ENCODE data around the gene PPP1R3D.
"Not testable (repeated sequence)": the region's sequence is repeated elsewhere in the genome, so short reads cannot be mapped to it uniquely, and the experiment has no call there.

The PPP1R3D gene

DNA sequence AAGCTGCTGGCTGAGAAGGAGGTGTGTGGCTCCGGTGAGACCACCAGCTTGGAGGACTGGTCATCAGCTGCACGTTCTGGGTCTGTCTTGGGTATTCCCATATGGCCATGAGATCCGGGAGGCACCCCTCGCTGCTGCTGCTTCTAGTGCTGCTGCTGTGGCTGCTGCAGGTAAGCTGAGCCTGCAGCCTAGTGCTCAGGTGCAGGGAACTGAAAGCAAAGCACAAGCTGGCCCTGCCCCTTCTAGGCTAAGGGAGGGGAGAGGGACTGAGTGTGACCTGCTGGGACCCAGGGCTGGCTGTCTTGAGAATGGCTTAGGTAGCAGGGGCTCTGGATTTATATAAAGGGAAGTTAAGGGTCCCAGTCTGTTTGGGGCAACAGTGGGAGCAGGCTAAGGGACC is 18.5 kb upstream of the PPP1R3D start:
- TF ChIP-seq, protein P1, sequence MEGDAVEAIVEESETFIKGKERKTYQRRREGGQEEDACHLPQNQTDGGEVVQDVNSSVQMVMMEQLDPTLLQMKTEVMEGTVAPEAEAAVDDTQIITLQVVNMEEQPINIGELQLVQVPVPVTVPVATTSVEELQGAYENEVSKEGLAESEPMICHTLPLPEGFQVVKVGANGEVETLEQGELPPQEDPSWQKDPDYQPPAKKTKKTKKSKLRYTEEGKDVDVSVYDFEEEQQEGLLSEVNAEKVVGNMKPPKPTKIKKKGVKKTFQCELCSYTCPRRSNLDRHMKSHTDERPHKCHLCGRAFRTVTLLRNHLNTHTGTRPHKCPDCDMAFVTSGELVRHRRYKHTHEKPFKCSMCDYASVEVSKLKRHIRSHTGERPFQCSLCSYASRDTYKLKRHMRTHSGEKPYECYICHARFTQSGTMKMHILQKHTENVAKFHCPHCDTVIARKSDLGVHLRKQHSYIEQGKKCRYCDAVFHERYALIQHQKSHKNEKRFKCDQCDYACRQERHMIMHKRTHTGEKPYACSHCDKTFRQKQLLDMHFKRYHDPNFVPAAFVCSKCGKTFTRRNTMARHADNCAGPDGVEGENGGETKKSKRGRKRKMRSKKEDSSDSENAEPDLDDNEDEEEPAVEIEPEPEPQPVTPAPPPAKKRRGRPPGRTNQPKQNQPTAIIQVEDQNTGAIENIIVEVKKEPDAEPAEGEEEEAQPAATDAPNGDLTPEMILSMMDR (conservative IDR thresholded peaks at IDR 0.05; ENCODE audit: low read depth, low read length), result no peak
- no peak overlapping the region for H3K4me3 ChIP-seq (ENCODE audit: low read depth, low read length)
- DNase-seq (ENCODE audit: low read depth), result no peak

DNA sequence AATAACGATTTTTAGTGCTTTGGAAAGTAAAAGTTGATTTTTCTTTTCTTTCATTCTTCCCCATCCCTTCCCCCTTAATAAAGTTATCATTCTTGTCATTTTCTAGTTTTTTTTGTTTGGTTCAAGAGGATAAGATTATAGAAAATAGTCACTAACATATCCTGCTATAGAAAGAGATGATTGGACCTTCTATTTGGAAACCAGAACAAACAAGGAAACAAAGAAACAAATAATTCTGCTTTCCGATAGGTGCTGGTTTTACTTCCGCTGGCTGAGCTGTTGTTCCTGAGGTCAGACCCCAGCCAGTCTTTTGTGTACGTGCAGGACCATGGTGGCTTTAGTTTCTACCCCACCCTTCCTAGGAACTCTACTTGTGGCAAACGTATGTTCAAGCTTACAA is 18.0 kb upstream of the PPP1R3D start, which contains the start of gene CDH26:
Gene CDH26 (plus strand): TSS at position 301 of the 400 bp plus-strand sequence. CDS start 304 bp downstream, outside the sequence.
- TF ChIP-seq, protein P1 (conservative IDR thresholded peaks at IDR 0.05; ENCODE audit: low read depth, low read length), result no peak

DNA sequence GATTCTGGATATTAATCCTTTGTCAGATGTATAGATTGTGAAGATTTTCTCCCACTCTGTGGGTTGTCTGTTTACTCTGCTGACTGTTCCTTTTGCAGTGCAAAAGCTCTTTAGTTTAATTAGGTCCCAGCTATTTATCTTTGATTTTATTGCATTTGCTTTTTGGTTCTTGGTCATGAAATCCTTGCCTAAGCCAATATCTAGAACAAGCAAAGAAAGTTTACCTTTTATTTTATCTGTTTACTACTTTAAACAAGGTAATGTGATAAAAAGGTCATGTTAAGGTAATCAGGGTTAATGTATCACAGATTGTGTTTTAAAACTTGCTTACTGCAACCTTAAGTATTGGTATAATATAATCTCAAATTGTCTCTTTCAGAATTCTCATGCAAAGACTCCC is 17.5 kb upstream of the PPP1R3D start:
- DNase-seq (ENCODE audit: low read depth); H3K4me3 ChIP-seq (ENCODE audit: low read depth, low read length): not testable (repeated sequence)

More for the DNA sequence above, 18.0 kb upstream of the PPP1R3D start, which contains the start of gene CDH26:
- DNase-seq (ENCODE audit: low read depth), result no peak
- no peak within 1 kb of the TSS for H3K4me3 ChIP-seq (ENCODE audit: low read depth, low read length)

DNA sequence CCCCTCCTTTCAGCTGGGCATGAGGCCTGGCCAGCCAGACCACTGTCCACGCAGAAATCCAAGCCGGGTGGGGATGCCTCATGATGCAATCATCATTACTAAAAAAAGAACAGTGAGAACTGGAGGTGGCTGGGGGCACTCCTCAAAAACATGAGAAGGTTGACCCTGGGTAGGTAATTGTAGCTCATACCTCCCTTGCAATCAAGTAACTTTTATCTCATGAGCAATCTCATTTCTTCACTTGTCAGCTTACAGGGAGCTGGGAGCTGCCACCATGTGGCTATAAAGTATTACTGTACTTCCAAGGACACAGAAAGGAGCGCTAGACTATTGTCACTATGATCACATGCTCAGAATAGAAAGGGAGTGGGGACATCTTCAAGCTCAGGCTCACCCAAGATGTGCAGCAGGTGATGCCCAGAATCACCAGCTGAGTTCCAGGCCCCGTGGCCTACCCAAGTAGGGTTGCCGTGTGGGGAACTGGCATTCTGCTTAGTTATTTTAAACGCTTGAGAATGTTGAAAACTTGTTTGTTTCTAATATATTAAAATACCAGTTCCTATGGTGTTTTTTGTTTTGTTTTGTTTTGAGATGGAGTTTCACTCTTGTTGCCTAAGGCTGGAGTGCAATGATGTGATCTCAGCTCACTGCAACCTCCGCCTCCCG is 15.2 kb upstream of the PPP1R3D start:
- H3K4me3 ChIP-seq (ENCODE audit: low read depth, low read length), result no peak overlapping the region
- TF ChIP-seq, protein P1 (conservative IDR thresholded peaks at IDR 0.05; ENCODE audit: low read depth, low read length), result peak; percentile 37
- DNase-seq (ENCODE audit: low read depth), result peak; percentile 27

DNA sequence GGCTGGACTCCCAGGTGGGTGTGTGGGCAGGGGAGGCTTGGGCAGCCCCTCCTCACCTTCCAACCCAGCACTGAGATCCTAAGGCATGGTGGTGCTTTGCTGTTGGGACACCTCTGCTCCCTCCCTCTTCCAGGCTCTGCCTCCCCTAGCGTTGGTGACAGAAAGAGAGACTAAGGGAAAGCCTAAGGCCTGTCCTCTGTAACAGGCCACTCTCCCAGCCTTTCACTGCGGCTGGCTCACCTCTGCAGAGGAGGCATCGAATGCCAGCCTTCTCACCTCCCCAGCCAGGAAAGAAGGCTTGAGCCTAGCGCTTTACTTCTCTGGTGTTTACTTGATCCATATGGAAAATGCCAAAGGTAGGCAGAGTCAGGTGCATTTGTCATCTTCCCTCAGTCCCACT is 14.6 kb upstream of the PPP1R3D start:
- TF ChIP-seq, protein P1 (conservative IDR thresholded peaks at IDR 0.05; ENCODE audit: low read depth, low read length), result no peak
- no peak overlapping the region for H3K4me3 ChIP-seq (ENCODE audit: low read depth, low read length)
- DNase-seq (ENCODE audit: low read depth), result no peak

DNA sequence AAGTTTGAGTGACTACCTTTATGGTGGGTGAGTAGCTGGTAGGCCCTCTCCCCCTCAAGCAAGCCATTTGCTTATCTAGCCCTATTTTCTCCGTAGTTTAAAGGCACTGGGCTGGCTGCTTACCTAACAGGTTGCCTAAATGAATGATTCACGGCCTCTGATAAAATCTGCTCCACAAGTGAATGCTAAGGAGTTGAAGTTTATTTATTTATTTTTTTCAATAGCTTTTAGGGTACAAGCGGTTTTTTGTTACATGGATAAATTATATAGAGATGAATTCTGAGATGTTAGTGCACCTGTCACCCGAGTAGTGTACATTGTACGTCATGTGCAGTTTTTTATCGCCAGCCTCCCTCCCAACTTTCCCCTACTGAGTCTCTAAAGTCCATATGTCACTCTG is 9.8 kb upstream of the PPP1R3D start:
- TF ChIP-seq, protein P1 (conservative IDR thresholded peaks at IDR 0.05; ENCODE audit: low read depth, low read length), result no peak
- DNase-seq (ENCODE audit: low read depth), result no peak
- H3K4me3 ChIP-seq (ENCODE audit: low read depth, low read length), result no peak overlapping the region

DNA sequence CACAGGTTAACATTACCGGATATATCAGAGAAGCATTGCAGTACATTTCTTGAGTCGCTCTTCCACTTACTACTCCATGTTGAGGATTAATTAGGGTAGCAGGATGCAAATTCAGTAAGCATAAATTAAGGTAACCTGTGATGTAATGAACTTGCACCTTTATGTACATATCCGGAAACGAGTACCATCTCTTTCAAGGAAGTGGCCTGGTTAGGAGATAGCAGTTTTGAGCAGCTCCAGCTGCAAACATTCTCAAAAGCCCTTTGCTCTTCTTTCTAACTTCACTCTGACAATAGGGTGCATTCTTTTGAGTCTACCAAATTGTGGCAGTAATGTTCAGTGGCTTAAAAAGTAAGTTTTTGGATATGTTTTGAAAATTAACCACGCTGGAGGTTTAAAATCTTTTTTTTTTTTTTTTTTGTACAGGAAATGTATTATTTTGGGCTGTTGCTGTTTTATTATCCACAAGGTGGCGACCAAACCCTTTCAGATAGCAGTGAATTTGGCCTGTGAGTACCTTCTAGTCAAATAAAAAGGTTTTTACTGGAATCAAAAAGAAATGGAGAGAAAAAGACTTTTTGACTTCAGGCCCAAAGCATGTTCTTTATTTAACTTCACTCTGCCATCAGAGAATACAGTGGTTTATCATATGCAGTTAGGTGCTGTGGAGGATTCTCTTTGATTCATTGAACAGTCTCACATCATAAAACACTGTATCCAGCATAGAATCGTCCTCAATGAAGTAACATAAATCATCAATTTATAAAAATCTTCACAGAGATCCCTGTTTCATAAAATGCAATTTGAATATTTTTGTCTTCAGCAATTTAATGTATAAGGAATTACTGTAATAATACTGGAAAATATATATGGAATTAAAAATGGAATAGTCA is 9.0 kb upstream of the PPP1R3D start:
- no peak overlapping the region for H3K4me3 ChIP-seq (ENCODE audit: low read depth, low read length)
- TF ChIP-seq, protein P1 (conservative IDR thresholded peaks at IDR 0.05; ENCODE audit: low read depth, low read length), result peak; percentile 57
- peak; percentile 66 for DNase-seq (ENCODE audit: low read depth)
